SU-DHL-6 (cell line): ENCODE results near the gene LY6G6C.

Source experiments
- EZH2phosphoT487 ChIP-seq: fragments of 200-600 bp; sonication (generic), shearing (Covaris generic); conservative IDR thresholded peaks from 2 replicates; pipeline ENCODE4 v1.6.1; 2018; ENCODE audit warnings: mild to moderate bottlenecking, antibody characterized with exemption, low read length, moderate library complexity, mixed read lengths
- TF ChIP-seq, protein P1 (sequence below): fragments of 200-600 bp; sonication (generic); IDR thresholded peaks from one replicate; pipeline ENCODE4 v1.5.1; 2017; ENCODE audit warnings: antibody characterized with exemption, mild to moderate bottlenecking, low read length, moderate library complexity; ENCODE audit not compliant: insufficient read depth, poor library complexity, severe bottlenecking

DNA sequence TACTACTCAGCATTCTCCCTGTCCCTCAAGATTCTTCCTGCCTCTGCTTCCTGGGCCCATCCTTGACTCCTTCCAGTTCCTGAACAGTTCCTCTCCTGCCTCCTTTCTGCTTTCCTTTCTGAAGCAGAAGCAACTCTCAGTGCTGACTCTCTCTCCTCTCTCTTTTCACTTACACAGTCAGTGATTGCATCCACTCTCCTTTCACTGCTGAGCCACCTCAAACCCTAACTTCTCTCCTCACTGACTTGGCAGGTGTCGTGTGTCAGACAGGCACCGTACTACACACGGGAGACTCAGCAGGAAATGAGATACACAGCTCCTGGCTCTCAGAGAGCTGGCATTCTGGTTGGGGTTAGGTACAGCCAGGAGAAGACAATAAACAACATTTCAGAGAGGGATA, 24.0 kb downstream of the LY6G6C start:
- TF ChIP-seq, protein P1, sequence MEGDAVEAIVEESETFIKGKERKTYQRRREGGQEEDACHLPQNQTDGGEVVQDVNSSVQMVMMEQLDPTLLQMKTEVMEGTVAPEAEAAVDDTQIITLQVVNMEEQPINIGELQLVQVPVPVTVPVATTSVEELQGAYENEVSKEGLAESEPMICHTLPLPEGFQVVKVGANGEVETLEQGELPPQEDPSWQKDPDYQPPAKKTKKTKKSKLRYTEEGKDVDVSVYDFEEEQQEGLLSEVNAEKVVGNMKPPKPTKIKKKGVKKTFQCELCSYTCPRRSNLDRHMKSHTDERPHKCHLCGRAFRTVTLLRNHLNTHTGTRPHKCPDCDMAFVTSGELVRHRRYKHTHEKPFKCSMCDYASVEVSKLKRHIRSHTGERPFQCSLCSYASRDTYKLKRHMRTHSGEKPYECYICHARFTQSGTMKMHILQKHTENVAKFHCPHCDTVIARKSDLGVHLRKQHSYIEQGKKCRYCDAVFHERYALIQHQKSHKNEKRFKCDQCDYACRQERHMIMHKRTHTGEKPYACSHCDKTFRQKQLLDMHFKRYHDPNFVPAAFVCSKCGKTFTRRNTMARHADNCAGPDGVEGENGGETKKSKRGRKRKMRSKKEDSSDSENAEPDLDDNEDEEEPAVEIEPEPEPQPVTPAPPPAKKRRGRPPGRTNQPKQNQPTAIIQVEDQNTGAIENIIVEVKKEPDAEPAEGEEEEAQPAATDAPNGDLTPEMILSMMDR, result no peak
- no peak for TF ChIP-seq EZH2phosphoT487
